GM18907 (cell line): Measurements from ENCODE around the gene SLC66A2.
A peak's percentile ranks its signal among the peaks of the same experiment; 100 is the strongest.
"Not testable (repeated sequence)": the region's sequence is repeated elsewhere in the genome, so short reads cannot be mapped to it uniquely, and the experiment has no call there.

ENCODE experiments used
- ATAC-seq: cut with Tn5 transposase; IDR thresholded peaks from one replicate; pipeline ENCODE4 v1.9.1; 2021; ENCODE audit warnings: mild to moderate bottlenecking, moderate library complexity; ENCODE audit not compliant: unreplicated experiment

The SLC66A2 gene

DNA sequence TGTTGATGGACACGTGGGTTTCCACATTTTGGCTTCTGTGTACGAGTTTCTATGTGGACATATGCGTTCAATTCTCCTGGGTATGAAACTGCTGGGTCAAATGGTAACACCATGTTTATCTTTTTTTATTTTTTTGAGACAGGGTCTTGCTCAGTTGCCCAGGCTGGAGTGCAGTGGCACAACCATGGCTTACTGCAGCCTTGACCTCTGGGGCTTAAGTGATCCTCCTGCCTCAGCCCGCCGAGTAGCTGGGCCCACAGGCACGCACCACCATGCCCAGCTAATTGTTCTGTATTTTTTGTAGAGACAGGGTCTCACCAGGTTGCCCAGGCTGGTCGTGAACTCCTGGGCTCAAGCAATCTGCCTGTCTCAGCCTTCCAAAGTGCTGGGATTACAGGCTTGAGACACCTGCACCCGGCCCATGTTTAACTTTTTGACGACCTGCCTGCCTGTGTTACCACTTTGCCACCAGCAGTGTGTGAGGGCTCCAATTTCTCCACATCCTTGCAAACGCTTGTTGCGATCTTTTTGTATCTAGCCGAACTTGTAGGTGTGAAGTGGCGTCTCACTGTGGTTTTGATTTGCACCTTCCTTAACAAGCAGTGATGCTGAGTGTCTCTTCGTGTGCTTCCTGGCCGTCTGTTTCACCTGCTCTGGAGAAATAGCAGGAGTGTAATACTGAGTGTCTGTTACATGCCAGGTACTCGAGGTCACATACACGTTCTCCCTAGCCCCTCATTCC, 19.9 kb upstream of the SLC66A2 start:
- no peak for ATAC-seq

DNA sequence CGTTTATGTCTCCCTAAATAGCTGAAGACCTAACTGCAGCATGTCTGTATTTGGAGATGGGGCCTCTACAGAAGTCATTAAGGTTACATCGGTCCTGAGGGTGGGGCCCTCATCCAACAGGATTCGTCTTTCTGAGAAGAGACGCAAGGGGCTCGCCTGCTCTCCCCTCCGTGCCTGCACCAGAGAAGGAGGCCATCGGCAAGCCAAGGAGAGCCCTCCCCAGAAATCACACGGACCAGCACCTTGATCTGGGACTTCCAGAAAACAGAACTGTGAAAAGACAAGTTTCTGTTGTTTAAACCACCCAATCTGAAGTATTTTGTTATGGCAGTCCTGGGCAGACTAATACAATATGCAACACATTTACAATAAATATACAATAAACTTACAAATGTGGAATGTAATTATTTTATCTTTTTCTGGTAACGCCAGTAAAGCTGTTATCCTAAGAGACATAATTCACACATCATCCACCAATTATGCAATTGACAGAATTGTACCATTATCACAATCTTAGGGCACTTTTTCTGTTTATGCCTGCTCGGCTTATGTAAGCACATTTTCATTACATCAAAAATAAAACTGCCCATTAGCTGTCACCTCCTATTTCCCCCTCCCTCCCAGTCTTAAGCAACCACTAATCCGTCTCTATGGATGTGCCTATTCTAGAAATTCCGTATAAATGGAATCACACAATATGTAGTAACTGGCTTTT, 19.1 kb upstream of the SLC66A2 start:
- no peak for ATAC-seq

DNA sequence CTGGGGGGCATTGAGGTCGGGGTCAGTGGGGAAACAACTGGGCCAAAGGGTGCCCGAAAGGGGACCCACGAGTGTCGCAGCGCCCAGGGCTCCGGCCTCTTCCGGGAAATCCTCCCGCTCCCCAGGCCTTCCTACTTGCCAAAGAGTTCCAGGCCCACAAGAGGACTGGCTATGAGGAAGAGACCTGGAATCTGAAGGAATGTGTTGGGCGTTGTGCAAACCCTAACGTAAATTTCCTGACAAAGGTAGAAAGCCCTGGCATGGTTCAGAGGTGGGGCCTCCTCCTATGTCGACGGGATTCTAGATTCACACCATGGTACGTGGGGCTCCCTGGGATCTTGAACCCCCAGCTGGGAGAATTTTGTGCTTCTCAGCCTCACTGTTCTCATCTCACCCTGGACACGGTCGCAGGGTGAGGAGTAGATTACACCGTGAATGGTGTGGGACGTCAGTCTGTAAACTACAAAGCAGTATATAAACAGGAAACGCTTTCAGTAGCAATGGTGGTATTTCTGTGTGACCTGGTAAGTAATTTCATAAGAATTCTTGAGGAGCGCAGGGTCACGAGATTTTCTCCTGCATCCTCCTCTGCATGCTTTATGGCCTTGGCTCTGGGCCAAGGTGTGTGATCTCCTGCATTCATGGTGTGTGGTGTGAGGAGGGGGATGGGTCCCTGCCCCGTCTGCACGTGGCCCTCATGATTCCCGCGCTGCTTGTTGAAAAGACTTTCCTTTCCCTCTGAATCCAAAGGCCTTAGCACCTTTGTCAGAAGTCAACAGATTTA, 13.9 kb upstream of the SLC66A2 start:
- ATAC-seq, result no peak

GRCh38 chr18:79964330-79965118, 13.1 kb upstream of the SLC66A2 start, which contains the start of gene HSBP1L1:
Gene HSBP1L1, plus strand, starts transcription at chr18:79964643. Its CDS starts 93 bp downstream, at chr18:79964736.
- ATAC-seq, result peak; percentile 67

- ATAC-seq, result no peak
Observed at GRCh38 chr18:79963658-79964329, 12.3 kb upstream of the SLC66A2 start.

GRCh38 chr18:79962835-79963657, 11.6 kb upstream of the SLC66A2 start:
- ATAC-seq, result peak; percentile 68

GRCh38 chr18:79962311-79962710, 10.9 kb upstream of the SLC66A2 start:
- no peak for ATAC-seq

DNA sequence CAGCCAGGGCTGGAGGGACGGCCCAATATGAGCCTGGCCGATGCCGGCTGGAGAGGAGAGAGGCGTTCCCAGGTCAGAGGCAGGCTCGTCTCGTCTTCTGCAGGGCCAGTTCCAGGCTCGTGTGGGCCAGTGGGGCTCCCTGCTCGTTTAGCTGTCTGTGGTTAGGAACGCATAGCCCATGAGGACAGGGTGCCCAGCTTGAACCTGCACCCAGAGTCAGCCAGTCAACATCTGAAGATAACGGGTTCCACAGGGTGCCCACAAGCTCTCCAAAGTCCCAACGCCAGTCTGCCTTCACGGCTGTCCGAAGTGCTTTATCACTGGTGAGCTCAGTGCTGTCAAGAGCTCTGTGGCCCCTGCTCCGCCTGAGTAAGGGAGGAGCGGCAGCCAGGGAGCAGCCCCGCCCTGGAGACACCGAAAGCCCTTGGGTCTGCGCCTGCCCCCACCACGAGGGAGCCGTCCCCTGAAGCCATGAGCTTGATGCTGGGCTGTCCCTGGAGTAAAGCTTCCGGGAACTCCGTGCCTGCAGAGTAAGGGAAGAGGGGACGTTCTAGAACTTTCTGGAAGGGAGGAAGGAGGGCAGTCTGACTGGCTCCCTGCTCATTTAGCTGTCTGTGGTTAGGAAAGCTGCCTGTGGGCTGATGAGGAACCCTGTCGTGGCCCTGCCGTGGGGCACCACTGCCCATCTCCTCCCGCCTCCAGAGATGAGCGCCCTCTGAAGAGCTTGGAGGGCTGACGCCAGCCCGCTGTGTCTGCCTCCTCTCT, 10.3 kb upstream of the SLC66A2 start:
- no peak for ATAC-seq

GRCh38 chr18:79960921-79961526, 9.6 kb upstream of the SLC66A2 start:
- no peak for ATAC-seq

DNA sequence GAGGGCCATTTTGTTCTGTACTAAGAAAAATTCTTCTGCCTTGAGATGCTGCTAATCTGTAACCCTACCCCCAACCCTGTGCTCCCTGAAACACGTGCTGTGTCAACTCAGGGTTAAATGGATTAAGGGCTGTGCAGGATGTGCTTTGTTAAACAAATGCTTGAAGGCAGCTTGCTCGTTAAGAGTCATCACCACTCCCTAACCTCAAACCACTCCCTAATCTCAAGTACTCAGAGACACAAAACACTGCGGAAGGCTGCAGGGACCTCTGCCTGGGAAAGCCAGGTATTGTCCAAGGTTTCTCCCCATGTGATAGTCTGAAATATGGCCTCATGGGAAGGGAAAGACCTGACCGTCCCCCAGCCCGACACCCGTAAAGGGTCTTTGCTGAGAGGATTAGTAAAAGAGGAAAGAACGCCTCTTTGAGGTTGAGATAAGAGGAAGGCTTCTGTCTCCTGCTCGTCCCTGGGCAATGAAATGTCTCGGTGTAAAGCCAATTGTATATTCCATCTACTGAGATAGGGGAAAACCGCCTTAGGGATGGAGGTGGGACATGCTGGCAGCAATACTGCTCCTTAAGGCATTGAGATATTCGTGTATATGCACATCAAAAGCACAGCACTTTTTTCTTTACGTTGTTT, 8.8 kb upstream of the SLC66A2 start:
- not testable (repeated sequence) for ATAC-seq

GRCh38 chr18:79958981-79959380, 7.5 kb upstream of the SLC66A2 start:
- no peak for ATAC-seq

DNA sequence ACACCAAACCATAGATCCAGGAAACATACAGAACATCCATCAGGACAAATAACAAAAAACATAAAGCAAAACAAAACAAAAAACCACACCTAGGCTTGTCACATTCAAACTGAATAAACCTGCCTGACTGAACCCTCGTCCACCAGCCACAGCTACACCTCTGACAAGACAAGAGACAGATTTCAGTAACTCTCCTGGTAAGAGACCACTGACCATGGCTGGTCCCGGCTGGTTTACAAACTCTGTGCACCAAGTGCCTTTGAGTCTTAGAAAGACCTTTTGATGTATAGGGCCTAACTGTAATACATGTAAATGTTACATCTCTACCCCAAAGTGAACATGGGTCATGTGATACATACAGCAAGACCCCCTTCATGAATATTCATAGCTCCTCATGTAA, 4.8 kb upstream of the SLC66A2 start:
- no peak for ATAC-seq

- no peak for ATAC-seq
Observed at GRCh38 chr18:79955302-79956075, 4.0 kb upstream of the SLC66A2 start.

- ATAC-seq, result no peak
Observed at GRCh38 chr18:79954791-79955190, 3.3 kb upstream of the SLC66A2 start.

- ATAC-seq, result no peak
Observed at GRCh38 chr18:79953971-79954651, 2.7 kb upstream of the SLC66A2 start.

GRCh38 chr18:79952996-79953559, 1.6 kb upstream of the SLC66A2 start:
- ATAC-seq, result no peak
